Suppressor macrophage treated with lipopolysaccharide for 1 hour (primary cell): ENCODE data around the gene TPP1.

Experiments
- DNase-seq, 3 donors: peaks; one replicate each; pipeline ENCODE4 v3.0.0-alpha.2; 2020 to 2022

The TPP1 gene

DNA sequence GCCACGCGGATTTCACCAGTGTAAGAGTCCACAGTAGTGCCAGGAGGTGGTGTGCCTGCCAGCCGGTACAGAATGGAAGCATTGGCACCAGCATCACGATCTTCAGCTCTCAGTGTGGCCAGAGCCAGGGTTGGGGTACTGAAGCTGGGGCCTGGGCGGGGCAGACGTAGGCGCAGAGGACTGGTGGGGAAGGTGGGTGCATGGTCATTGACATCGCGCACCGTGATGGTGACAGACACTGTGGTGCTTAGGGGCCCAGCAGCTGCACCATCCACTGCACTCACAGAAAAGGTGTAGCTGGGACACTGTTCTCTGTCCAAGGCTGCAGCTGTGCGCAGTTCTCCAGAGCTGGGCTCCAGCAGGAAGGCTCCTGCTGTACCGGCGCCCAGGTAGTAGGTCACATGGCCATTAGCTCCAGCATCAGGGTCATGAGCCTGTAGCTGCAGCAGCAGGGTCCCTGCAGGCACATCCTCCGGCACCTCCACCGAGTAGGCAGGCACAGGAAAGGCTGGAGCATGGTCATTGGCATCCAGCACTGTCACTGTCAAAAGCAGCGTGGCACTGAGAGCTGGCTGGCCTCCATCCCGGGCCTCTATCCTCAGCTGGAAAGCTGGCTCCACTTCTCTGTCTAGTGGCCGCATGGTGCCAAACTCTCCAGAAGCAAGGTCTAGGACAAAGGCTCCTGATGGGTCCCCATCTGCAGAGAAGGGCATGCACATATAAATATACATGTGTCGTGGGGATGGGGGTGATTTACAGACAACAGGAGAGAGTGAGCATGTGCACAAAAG, 7.9 kb upstream of the TPP1 start:
- no peak for DNase-seq

- DNase-seq: no peak
Measured at GRCh38 chr11:6625832-6626420, 6.7 kb upstream of the TPP1 start.

GRCh38 chr11:6625156-6625831, 6.1 kb upstream of the TPP1 start:
- no peak for DNase-seq

- no peak for DNase-seq
Measured at GRCh38 chr11:6623391-6624363, 4.5 kb upstream of the TPP1 start.

DNA sequence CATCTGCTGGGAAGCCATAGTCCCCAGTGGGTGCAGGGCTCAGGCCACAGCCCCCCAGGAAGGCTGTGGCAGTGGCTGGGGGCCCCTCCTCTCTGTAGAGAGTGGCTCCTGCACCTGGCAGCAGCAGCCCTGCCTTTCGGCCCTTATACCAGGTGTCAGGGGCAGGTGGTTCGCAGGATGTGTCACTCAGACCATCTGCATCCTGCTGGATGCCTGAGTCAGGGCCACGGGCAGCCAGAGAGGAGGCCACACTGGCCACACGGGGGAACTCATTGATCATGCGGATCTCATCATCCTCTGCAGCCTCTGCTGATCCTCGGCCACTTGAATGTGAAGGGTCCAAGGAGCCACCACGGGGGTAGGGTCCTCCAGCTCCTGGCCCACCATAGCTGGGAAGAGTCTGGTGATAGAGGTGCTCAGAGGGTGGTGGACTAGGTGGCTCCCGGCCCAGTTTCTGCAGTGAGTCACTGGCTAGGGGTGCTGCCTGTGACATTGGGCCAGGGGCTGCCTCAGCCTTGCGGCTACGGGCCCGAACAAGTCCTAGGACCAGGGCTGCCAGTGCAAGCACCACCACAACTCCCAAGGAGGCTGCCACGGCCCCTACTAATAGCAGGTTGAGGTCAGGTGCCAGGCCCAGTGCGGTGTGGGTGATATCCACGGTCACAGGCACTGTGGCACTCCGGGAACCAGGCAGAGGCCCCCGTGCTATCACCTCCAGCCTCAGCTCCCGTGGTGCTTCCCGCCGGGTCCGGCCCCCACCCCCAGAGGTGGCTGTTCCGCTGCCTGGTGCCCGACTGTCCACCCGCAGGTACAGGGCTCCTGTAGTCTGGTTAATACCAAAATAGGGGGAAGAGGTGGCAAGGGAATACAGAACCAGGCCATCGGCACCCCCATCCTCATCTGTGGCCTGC, 3.3 kb upstream of the TPP1 start:
- no peak for DNase-seq

- DNase-seq: no peak
Measured at GRCh38 chr11:6621711-6622211, 2.5 kb upstream of the TPP1 start.

DNA sequence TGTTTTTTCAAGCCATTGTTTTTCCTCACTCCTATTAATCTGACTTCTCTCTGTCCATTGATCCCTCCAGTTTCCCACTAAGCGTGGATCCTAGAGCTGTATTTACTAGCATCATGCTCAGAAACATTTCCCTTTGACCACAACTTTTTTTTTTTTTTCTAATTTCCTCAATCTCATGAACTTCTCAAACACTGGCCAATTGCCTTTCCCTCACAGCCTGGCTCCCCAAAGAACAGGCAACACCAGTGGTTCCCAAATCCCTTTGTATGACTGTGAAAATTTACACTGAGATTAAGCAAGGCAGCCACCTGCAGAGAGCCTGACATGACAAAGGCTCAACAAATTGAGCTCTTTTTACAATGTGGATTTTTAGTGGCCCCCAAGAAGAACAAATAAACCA, 1.4 kb upstream of the TPP1 start:
- DNase-seq: peak; percentile 55 to 67 (median 59)

GRCh38 chr11:6618117-6619003, 862 bp downstream of the TPP1 start:
- DNase-seq: peak; percentile 89 to 94 (median 91)

DNA sequence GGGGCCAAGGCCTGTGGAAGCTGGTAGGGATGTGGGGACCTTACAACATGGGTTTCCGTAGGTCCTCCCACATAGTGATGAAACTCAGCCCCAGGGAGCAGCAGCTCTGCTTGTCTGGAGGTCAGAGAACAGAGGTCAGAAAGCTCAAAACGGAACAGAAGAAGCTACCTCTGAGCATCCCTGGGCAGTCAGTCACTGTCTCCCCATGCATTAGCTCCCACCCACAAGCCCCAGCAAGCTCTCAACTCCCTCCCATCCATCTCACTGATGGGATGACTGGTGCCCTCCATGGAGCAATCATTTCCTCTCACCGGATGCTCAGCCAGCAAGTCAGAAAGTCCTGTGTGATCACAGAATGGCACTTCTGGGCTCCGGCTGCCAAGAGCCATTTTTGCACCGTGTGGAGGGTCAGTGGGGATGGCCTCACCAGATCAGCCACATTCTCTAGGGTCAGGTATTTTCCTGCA, 1.9 kb downstream of the TPP1 start:
- DNase-seq: peak; percentile 77 to 92 (median 78)

DNA sequence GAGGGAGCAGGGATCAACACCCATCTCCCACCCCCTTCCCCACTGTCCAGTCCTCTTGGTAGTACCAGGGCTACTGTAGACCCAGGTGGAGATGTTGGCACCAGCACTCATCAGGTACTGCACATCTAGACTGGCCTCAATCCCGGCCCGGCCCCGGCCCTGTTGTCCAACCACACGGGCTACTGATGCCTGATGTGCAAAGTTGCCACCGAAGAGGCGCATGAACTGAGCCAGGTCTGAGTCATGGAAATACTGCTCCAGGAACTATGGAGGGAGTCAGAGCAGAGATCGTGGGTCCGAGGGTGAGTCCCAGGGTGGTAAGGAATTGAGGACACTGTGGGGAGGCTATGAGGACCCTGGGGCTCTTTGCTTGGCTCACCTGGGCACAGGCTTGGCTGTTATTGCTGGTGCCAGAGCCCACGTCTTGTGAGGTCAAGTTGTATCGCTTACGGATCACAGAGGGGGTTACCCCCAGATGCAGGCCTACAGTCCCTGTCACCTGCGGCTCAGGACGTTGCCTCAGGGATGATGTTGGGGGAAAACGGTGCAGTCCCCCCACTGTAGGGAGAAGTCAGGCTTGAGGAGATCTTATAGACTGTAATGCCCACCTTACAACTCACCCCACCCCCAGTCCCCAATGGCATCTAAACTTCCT, 2.5 kb downstream of the TPP1 start:
- DNase-seq: no peak

- peak; percentile 34 to 53 (median 34) for DNase-seq
Measured at GRCh38 chr11:6615882-6616585, 3.2 kb downstream of the TPP1 start.

DNA sequence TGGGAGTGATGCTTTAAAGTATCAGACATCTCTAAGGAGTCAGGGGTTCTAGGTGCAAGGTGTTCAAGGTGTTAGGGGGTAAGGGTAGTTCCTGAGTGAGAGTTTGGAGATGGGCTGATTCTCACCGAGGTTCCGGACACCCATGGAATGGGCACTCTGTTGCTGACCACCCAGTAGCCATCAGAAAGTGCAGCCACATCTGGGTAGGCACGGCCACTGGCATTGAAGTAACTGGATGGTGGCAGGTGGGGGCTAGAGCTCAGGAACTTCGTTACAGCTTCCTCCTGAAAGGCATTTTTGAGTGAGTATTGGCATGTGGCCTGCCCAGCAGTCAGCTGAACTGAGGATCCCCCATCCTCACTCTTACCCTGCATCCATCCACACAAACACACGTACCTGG, 4.2 kb downstream of the TPP1 start:
- DNase-seq: no peak

GRCh38 chr11:6614446-6614845, 4.8 kb downstream of the TPP1 start:
- no peak for DNase-seq

GRCh38 chr11:6613496-6613895, 5.7 kb downstream of the TPP1 start:
- no peak for DNase-seq

GRCh38 chr11:6612213-6613041, 6.8 kb downstream of the TPP1 start, which contains the start of gene TAF10:
Gene TAF10 (minus strand): TSS chr11:6612216. CDS start chr11:6612189, 27 bp downstream.
- DNase-seq: peak; percentile 97 to 99 (median 98)

- no peak for DNase-seq
Measured at GRCh38 chr11:6611963-6612212, 7.3 kb downstream of the TPP1 start.

- peak in 2 of 3 donors; percentile 19 to 40 for DNase-seq
Measured at GRCh38 chr11:6611092-6611962, 7.9 kb downstream of the TPP1 start.
